ENCODE results near the gene GNAS-AS1. TPM values are rescaled to one million over a fixed set of nuclear protein-coding genes. Genes with fewer than 3 reads are reported as not detected.
A peak's percentile ranks its signal among the peaks of the same experiment; 100 is the strongest.

The GNAS-AS1 gene
- total and polyA plus RNA-seq, 10 of the 15 experiments (the other 5 are each of a cell fraction or from before 2014, with no cell fraction given): 0.06 to 2.7 (median 1.2) TPM

GRCh38 chr20:58888103-58888502 lies 37.4 kb upstream of the GNAS-AS1 start:
- WGBS (ENCODE audit: insufficient coverage, insufficient replicate concordance, low lambda C conversion rate, missing lambda C conversion rate): 51% methylated on average over 12 of the region's 12 CpGs
- CTCF ChIA-PET: interaction anchor here (2.0 kb wide), 1 partner anchor 200 kb away, joined by 6 read pairs; no protein-coding TSS in a partner anchor
- intact Hi-C loops (cut with micrococcal nuclease; ENCODE audit: unreplicated experiment): no loop called here

GRCh38 chr20:58886546-58886945 lies 35.8 kb upstream of the GNAS-AS1 start:
- H3K36me3 ChIP-seq (ENCODE audit: control insufficient read depth in 2 of 2, insufficient read depth in 2 of 2, low read length in 1 of 2): no peaks in the 10 kb centered on the region
- H3K4me3 ChIP-seq: no peak overlapping the region
- ChIA-PET POLR2A (interaction anchor here (0.6 to 1.4 kb wide), 3 partner anchors 21 to 156 kb away, joined by 3 to 16 read pairs (median 4); partner anchors contain the start of gene PRELID3B), RAD21 (ENCODE audit: unreplicated experiment) (interaction anchor here (0.7 to 1.5 kb wide), 9 partner anchors 12 to 235 kb away, joined by 3 to 20 read pairs (median 3); partner anchors contain the start of gene STX16), CTCF (interaction anchor here (0.6 to 2.0 kb wide), 11 partner anchors 9 to 1972 kb away, joined by 3 to 8 read pairs (median 4); no protein-coding TSS in a partner anchor), SMC1A (ENCODE audit: uncharacterized antibody, unreplicated experiment) (interaction anchor here (0.8 to 1.9 kb wide), 12 partner anchors 11 to 201 kb away, joined by 3 to 10 read pairs (median 4); no protein-coding TSS in a partner anchor)
- H3K27me3 ChIP-seq (replicated peaks in 1 of 2; ENCODE audit: control insufficient read depth in 2 of 2, insufficient read depth in 2 of 2, low read length in 1 of 2): no peaks in the 10 kb centered on the region
- H2AFZ ChIP-seq (ENCODE audit: control insufficient read depth, low read depth, low read length): no peak overlapping the region
- no TSS peak for BruUV-seq (replicated peaks)
- intact Hi-C loops (cut with micrococcal nuclease; ENCODE audit: unreplicated experiment): loop anchor here (2.0 kb wide), 1 partner anchor 16 kb away; no protein-coding TSS in a partner anchor
- no peaks in the 10 kb centered on the region for H3K9me3 ChIP-seq (replicated peaks; ENCODE audit: control insufficient read depth, insufficient read depth, low read length)
- H3K4me1 ChIP-seq (ENCODE audit: control insufficient read depth, insufficient read depth, low read length): peaks cover 16% of the 10 kb centered on the region
- H4K20me1 ChIP-seq (ENCODE audit: control insufficient read depth, insufficient read depth): no peaks in the 10 kb centered on the region
- peak overlapping the region; percentile 39; the same call in 1 of the 2 replicates for H3K4me2 ChIP-seq (ENCODE audit: control insufficient read depth, insufficient read depth)
- H3K79me2 ChIP-seq (ENCODE audit: control insufficient read depth, insufficient read depth, low read length): peaks cover 16% of the 10 kb centered on the region
- no peak overlapping the region for H3K9ac ChIP-seq (ENCODE audit: control insufficient read depth, insufficient read depth, low read length)
- in situ Hi-C loops (cut with MboI): no loop called here
- ATAC-seq (peak; percentile 18), DNase-seq (ENCODE audit: low read depth, low spot score) (no peak), FAIRE-seq (no peak)
- H3K27ac ChIP-seq (ENCODE audit: control insufficient read depth, insufficient read depth): peak overlapping the region; percentile 5; the same call in 1 of the 2 replicates
- TF ChIP-seq RCOR1 (conservative IDR thresholded peaks at IDR 0.05; ENCODE audit: low read depth, low read length) (no peak), NR2C1 (IDR thresholded peaks at IDR 0.05) (no peak; the same call in 1 of the 2 replicates), BCL11A (IDR thresholded peaks at IDR 0.05; ENCODE audit: low read depth, low read length) (no peak), HSF1 (IDR thresholded peaks at IDR 0.05; ENCODE audit: low read depth, low read length) (no peak), EZH2 (IDR thresholded peaks at IDR 0.05; ENCODE audit: borderline replicate concordance, control insufficient read depth, low read depth, low read length) (no peak), LARP7 (IDR thresholded peaks at IDR 0.05) (no peak), MAX (IDR thresholded peaks at IDR 0.05; ENCODE audit: low read depth, low read length) (no peak), STAT3 (IDR thresholded peaks at IDR 0.05; ENCODE audit: low read depth, low read length) (no peak), NR2F1 (conservative IDR thresholded peaks at IDR 0.05) (peak; percentile 91), PAX5 (IDR thresholded peaks at IDR 0.05; ENCODE audit: borderline replicate concordance, low read depth, low read length) (no peak), MTA2 (IDR thresholded peaks at IDR 0.05; ENCODE audit: low read depth) (peak; percentile 57), JUNB (IDR thresholded peaks at IDR 0.05) (0 out of 2 replicates have a peak, but pooled peaks have one; percentile 24), ZNF384 (IDR thresholded peaks at IDR 0.05; ENCODE audit: borderline replicate concordance, low read depth, low read length) (0 out of 2 replicates have a peak, but pooled peaks have one; percentile 48), PKNOX1 (IDR thresholded peaks at IDR 0.05) (peak; percentile 50; the same call in 1 of the 2 replicates)

More at GRCh38 chr20:58888103-58888502, 37.4 kb upstream of the GNAS-AS1 start:
- POLR2A ChIA-PET: no interaction called here
- H3K79me2 ChIP-seq (ENCODE audit: control insufficient read depth, insufficient read depth, low read length): peaks cover 30% of the 10 kb centered on the region
- ATAC-seq (no peak), FAIRE-seq (no peak), DNase-seq (ENCODE audit: low read depth, low spot score) (no peak)
- H2AFZ ChIP-seq (ENCODE audit: control insufficient read depth, low read depth, low read length): peak overlapping the region; percentile 69; the same call in 1 of the 2 replicates
- no peaks in the 10 kb centered on the region for H3K27me3 ChIP-seq (replicated peaks in 1 of 2; ENCODE audit: control insufficient read depth in 2 of 2, insufficient read depth in 2 of 2, low read length in 1 of 2)
- BruUV-seq (replicated peaks): TSS peak; percentile 71
- H3K4me2 ChIP-seq (ENCODE audit: control insufficient read depth, insufficient read depth): peak overlapping the region; percentile 52
- SMC1A ChIA-PET (ENCODE audit: uncharacterized antibody, unreplicated experiment): no interaction called here
- peak overlapping the region; percentile 59 for H3K27ac ChIP-seq (ENCODE audit: control insufficient read depth, insufficient read depth)
- no peaks in the 10 kb centered on the region for H3K36me3 ChIP-seq (ENCODE audit: control insufficient read depth in 2 of 2, insufficient read depth in 2 of 2, low read length in 1 of 2)
- H4K20me1 ChIP-seq (ENCODE audit: control insufficient read depth, insufficient read depth): no peaks in the 10 kb centered on the region
- H3K9ac ChIP-seq (ENCODE audit: control insufficient read depth, insufficient read depth, low read length): peak overlapping the region; percentile 63
- H3K4me1 ChIP-seq (ENCODE audit: control insufficient read depth, insufficient read depth, low read length): peaks cover 16% of the 10 kb centered on the region
- H3K4me3 ChIP-seq: peak overlapping the region; percentile 73
- TF ChIP-seq POLR2A (IDR thresholded peaks at IDR 0.05; ENCODE audit: low read depth, low read length): no peak
- no peak for TF ChIP-seq CBFB (IDR thresholded peaks at IDR 0.05; ENCODE audit: low read depth)
- TF ChIP-seq PAX5 (IDR thresholded peaks at IDR 0.05; ENCODE audit: borderline replicate concordance, low read depth, low read length): no peak
- no peak for TF ChIP-seq SMAD5 (IDR thresholded peaks at IDR 0.05; ENCODE audit: low read depth)
- no peaks in the 10 kb centered on the region for H3K9me3 ChIP-seq (replicated peaks; ENCODE audit: control insufficient read depth, insufficient read depth, low read length)
- in situ Hi-C loops (cut with MboI): no loop called here
- RAD21 ChIA-PET (ENCODE audit: unreplicated experiment): no interaction called here
